Omental fat pad (tissue), 4 donors: ENCODE data around the gene DNM3. TPM values are rescaled to one million over a fixed set of nuclear protein-coding genes. Genes with fewer than 3 reads are reported as not detected.

Experiments
- ATAC-seq: fragments of 150-250 bp; one replicate; pipeline ENCODE4 v1.9.1; 2016; ENCODE audit warnings: mild to moderate bottlenecking, moderate library complexity; ENCODE audit not compliant: low FRiP score
- DNase-seq: peaks from one replicate; pipeline ENCODE4 v3.0.0-alpha.2; 2019; ENCODE audit warnings: low spot score
- CTCF ChIP-seq, 3 donors: fragments of 450-650 bp; IDR thresholded peaks; one replicate each; pipeline ENCODE4 v1.5.1; 2016 to 2017; ENCODE audit warnings: antibody characterized with exemption in 3 of 3, mild to moderate bottlenecking in 3 of 3, moderate library complexity in 2 of 3
- total RNA-seq, 4 donors: library from RNA; depleted of rRNA; stranded (reverse); fragments of >200 nt; gene quantifications; one replicate each; pipeline ENCODE4 v1.1.0, GENCODE V29; 2016

The DNM3 gene
- total RNA-seq, 4 donors from 2014 or later, result 2.9 to 15.8 (median 5.5) TPM

- ATAC-seq, result no peak
- no peak for DNase-seq
- TF ChIP-seq CTCF (IDR thresholded peaks at IDR 0.05), result no peak
These were observed 561.7 kb downstream of the DNM3 start for GRCh38 chr1:172402878-172403569.

- no peak for TF ChIP-seq CTCF (IDR thresholded peaks at IDR 0.05)
- ATAC-seq (no peak), DNase-seq (no peak)
These were observed 562.8 kb downstream of the DNM3 start for GRCh38 chr1:172404121-172404520.

GRCh38 chr1:172405912-172406311, 564.6 kb downstream of the DNM3 start:
- TF ChIP-seq CTCF (IDR thresholded peaks at IDR 0.05), result no peak
- DNase-seq (no peak), ATAC-seq (no peak)

- no peak for TF ChIP-seq CTCF (IDR thresholded peaks at IDR 0.05)
- ATAC-seq (no peak), DNase-seq (no peak)
These were observed 565.7 kb downstream of the DNM3 start for GRCh38 chr1:172406968-172407367.

- DNase-seq (no peak), ATAC-seq (no peak)
- no peak for TF ChIP-seq CTCF (IDR thresholded peaks at IDR 0.05)
These were observed 567.7 kb downstream of the DNM3 start for GRCh38 chr1:172408958-172409357.

GRCh38 chr1:172410027-172410426, 568.7 kb downstream of the DNM3 start:
- DNase-seq (no peak), ATAC-seq (no peak)
- no peak for TF ChIP-seq CTCF (IDR thresholded peaks at IDR 0.05)

GRCh38 chr1:172411791-172412338, 570.6 kb downstream of the DNM3 start:
- TF ChIP-seq CTCF (IDR thresholded peaks at IDR 0.05), result no peak
- ATAC-seq, result no peak
- DNase-seq, result no peak
